Activated CD8-positive, alpha-beta memory T cell treated with anti-CD3 and anti-CD28 coated beads, Interleukin-2, amount 50 U/mL, for 1 hour (primary cell): ENCODE data around the gene ENTPD1.
"Not testable (repeated sequence)": the region's sequence is repeated elsewhere in the genome, so short reads cannot be mapped to it uniquely, and the experiment has no call there.

Source experiments
- DNase-seq: peaks from one replicate; pipeline ENCODE4 v3.0.0-alpha.2; 2020; ENCODE audit errors: extremely low read depth

ENTPD1 gene

DNA sequence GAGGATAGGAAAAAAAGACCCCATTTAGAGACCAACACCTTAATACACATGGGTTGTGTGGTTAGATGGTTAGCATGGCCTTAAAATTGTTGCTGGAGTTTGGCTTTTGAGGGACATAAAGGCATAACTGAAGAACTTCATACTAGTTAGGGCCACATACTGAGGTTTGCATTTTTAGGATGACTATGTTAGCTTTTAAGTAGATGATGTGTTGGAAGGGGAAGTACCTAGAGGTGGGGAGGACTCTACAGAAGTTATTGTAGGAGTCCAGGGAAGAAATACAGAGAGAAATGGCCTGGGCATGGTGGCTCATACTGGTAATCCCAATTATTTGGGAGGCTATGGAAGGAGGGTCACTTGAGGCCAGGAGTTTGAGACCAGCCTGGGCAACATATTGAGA is 40.5 kb downstream of the ENTPD1 start:
- no peak for DNase-seq

GRCh38 chr10:95798096-95798855 is 42.3 kb downstream of the ENTPD1 start:
- DNase-seq: no peak

GRCh38 chr10:95800286-95800685 is 44.3 kb downstream of the ENTPD1 start:
- not testable (repeated sequence) for DNase-seq

DNA sequence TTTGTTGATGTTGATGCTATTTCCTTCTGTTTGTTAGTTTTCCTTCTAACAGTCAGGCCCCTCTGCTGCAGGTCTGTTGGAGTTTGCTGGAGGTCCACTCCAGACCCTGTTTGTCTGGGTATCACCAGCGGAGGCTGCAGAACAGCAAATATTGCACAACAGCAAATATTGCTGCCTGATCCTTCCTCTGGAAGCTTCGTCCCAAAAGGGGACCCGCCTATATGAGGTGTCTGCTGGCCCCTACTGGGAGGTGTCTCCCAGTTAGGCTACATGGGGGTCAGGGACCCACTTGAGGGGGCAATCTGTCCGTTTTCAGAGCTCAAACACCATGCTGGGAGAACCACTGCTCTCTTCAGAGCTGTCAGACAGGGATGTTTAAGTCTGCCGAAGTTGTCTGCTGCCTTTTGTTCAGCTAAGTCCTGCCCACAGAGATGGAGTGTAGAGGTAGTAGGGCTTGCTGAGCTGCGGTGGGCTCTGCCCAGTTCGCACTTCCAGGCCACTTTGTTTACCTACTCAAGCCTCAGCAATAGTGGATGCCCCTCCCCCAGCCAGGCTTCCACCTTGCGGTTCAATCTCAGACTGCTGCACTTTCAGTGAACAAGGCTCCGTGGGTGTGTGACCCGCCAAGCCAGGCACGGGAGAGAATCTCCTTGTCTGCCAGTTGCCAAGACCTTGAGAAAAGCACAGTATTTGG is 50.9 kb downstream of the ENTPD1 start:
- DNase-seq: not testable (repeated sequence)

DNA sequence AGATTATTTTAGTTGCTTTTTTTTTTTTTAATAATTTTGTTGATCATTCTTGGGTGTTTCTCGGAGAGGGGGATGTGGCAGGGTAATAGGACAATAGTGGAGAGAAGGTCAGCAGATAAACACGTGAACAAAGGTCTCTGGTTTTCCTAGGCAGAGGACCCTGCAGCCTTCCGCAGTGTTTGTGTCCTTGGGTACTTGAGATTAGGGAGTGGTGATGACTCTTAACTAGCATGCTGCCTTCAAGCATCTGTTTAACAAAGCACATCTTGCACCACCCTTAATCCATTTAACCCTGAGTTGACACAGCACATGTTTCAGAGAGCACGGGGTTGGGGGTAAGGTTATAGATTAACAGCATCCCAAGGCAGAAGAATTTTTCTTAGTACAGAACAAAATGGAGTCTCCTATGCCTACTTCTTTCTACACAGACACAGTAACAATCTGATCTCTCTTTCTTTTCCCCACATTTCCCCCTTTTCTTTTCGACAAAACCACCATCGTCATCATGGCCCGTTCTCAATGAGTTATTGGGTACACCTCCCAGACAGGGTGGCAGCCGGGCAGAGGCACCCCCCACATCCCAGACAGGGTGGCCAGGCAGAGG is 52.8 kb downstream of the ENTPD1 start:
- not testable (repeated sequence) for DNase-seq

DNA sequence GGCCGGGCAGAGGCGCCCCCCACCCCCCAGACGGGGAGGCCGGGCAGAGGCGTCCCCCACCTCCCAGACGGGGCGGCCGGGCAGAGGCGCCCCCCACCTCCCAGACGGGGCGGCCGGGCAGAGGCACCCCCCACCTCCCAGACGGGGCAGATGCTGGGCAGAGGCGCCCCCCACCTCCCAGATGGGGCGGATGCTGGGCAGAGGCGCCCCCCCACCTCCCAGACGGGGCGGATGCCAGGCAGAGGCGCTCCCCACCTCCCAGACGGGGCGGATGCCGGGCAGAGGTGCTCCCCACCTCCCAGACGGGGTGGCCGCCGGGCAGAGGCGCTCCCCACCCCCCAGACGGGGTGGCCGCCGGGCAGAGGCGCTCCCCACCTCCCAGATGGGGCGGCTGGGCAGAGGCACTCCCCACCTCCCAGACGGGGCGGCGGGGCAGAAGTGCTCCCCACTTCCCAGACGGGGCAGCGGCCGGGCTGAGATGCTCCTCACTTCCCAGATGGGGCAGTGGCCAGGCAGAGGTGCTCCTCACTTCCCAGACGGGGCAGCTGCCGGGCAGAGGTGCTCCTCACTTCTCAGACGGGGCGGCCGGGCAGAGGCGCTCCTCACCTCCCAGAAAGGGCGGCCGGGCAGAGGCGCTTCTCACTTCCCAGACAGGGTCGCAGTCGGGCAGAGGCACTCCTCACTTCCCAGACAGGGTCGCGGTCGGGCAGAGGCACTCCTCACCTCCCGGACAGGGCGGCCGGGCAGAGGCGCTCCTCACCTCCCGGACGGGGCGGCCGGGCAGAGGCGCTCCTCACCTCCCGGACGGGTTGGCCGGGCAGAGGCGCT is 53.6 kb downstream of the ENTPD1 start:
- no peak for DNase-seq

DNA sequence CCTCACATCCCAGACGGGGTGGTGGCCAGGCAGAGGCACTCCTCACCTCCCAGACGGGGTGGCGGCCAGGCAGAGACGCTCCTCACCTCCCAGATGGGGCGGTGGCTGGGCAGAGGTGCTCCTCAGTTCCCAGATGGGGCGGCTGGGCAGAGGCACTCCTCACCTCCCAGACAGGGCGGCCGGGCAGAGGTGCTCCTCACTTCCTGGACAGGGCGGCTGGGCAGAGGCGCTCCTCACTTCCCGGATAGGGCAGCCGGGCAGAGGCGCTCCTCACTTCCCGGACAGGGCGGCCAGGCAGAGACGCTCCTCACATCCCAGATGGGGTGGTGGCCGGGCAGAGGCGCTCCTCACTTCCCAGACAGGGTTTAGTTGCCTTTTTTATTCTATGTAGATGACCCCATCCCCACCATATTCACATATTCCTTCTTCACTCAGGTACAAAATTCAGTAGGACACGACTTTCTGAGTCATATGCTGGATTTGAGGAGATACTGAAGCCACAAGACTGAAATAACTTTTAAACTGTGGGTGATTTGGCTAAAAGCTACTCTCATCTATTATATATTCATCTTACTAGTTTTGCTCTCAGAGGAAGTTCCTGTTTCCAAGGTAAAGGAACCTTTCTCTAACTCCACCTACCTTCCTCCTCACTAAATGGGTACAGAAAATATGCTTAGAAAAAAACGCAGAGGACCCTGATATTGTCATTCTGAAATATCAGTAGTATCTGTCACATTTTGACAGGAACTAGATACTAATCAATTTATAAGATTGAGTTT is 54.4 kb downstream of the ENTPD1 start:
- DNase-seq: no peak

- no peak for DNase-seq
Observed at GRCh38 chr10:95813054-95813685, 57.2 kb downstream of the ENTPD1 start.

DNA sequence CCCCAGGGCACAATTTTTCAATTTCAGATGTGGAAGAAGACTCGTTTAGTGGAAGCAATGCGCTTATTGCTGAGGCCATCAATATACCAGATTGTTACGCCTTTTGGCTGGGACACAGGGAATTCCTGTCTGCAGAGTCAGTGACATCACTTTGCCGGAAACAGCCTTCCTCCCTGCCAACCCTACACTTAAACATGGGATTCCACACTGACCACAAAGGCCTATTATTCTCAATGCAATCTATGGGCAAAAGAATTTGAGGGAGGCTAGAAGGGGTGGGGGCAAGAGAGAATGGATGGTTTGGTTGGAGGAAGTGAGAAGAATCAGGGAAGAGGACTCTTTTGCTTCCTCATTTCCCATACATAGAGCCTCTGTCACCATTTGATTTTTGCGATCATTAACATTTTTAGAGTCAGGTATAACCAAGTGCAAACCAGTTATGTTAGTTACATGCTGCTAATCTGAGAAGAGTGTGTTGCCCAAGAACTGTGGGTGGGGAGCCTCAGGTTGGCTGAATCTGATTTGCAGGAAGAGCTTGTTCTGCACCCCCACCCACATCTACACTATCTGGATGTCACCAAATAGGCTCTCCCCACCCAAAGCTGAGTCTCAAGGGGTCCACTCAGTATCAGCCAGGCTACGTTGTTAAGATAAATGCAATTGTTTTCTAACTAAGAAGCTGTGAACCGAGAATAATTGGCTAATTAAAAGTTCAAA is 58.2 kb downstream of the ENTPD1 start:
- no peak for DNase-seq

DNA sequence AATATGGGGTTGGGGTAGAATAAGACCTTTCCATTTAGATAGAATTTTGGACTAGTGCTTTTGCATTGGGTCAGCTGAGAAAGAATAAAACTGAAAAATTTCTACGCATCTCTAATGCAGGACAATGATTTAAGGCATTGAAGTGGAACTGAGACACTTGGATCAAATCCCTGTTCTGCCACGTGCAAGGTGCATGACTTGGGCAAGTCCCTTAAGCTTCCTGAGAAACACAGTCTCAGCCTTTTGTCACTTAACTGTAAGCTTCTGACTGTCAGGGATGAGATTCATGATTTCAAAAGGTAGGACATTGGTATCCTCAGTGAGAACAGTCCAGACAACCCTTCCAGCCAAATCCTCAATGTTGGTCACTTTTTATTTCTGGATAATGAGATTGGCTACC is 59.2 kb downstream of the ENTPD1 start:
- no peak for DNase-seq

DNA sequence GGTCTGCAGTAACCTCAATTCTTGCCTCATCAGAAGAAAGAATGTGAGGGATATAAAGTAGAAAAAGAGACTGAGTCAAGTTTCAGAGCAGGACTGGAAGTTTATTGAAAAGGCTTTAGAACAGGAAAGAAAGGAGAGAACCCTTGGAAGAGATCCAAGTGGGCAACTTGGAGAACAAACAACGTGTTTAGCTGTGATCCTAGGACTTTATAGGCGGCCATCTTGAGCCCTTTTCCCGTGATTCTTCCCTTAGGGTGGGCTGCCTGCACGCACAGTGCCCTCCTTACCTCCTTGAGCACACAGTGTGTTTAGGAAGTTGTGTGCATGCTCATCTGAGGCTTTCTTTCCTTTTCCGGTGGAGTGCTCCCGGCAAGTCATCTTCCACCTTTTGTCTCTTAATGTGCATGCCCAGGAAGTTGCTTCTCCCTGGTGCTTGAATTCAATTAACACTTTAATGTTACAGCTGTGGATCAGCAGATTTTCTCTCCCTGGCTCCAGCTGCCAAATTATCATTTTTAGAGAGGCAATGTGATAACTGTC is 59.8 kb downstream of the ENTPD1 start:
- DNase-seq: no peak

DNA sequence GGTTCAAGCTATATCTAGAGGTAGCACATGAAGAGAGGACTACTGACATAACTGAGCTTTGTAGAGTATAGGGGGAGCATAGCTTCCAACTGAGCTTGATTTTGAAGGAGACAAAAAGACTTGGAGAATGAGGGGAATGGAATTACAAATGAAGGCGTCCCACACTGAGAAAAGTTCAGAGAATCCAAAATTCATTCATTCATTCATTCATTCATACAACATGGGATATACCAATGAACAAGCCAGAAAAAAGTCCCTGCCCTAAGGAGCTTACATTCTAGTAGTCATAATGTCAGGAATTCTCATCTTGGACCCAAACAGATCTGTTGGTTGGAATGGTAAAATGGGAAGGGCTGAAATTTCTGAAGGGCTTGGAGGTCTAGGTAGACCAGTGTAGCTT is 62.0 kb downstream of the ENTPD1 start:
- no peak for DNase-seq

DNA sequence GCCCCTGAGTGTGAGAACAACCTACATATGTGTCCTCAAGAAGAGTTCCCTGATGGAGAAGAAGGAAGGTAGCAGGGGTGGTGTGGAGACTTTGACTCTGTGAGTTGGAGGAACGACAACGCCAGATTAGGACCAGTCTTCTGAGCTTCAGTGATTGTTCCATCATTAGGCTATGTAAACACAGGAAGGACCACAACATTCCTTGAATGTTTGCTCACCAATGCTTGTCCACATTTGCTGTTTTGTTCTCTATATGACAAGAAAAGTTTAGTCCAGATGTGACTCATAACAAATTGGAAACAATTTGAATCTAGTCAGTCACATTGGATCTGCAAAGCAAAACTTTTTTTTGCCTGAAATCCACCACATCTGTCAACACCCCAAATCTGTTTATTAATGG is 62.7 kb downstream of the ENTPD1 start:
- no peak for DNase-seq

- DNase-seq: no peak
Observed at GRCh38 chr10:95819620-95820329, 63.8 kb downstream of the ENTPD1 start.

DNA sequence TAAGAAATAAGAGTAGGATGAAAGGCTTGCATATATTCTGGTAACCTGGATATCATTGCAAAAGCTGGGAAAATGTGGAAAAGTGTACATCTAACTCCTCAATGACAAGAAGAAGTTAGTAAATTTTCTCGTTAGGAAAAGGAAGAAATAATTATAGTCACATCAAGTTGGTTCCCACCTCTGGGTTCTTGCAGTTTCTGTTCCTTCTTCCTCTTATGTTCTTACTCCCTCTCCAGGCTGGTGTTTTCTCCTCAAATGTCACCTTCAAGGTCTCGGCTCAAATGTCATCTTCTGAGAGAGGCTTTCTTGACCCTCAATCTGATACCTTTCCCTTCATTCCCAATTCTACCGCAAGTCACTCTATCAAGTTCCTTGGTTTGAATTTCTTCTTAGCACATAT is 64.4 kb downstream of the ENTPD1 start:
- no peak for DNase-seq

DNA sequence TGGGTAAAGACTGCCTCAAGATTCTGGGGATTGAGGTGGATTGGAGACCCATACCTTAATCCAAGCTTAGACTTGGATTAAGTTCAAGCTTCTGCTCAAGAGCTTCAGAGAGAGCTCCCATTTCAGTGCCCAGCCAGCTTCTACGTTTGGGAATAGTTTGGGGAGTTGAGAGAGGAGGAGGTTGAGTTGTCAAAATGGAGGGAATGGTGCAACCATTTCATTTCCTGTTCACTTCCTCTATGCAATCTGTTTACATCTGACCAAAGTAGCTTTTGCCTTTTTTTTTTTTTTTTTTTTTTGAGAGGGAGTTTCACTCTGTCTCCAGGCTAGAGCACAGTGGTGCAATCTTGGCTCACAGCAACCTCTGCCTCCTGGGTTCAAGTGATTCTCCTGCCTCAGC is 65.8 kb downstream of the ENTPD1 start:
- no peak for DNase-seq

GRCh38 chr10:95830044-95830443 is 74.1 kb downstream of the ENTPD1 start:
- no peak for DNase-seq

- DNase-seq: no peak
Observed at GRCh38 chr10:95831076-95831475, 75.1 kb downstream of the ENTPD1 start.

GRCh38 chr10:95831515-95831914 is 75.6 kb downstream of the ENTPD1 start:
- DNase-seq: no peak
